Daoy (cell line): Measurements from ENCODE around the gene GATA6. TPM values are rescaled to one million over a fixed set of nuclear protein-coding genes. Genes with fewer than 3 reads are reported as not detected.
"Not testable (repeated sequence)": the region's sequence is repeated elsewhere in the genome, so short reads cannot be mapped to it uniquely, and the experiment has no call there.

Experiments
- DNase-seq: peaks from one replicate; pipeline ENCODE4 v3.0.0-alpha.2; 2015; ENCODE audit warnings: low read depth
- total RNA-seq: library from RNA; depleted of rRNA; stranded (reverse); fragments of >200 nt; shearing (Covaris generic); gene quantifications from 2 replicates; pipeline ENCODE4 v1.2.3, GENCODE V29; 2014

The GATA6 gene
- total RNA-seq, 1 experiment from 2014 or later = 19.0 TPM

DNA sequence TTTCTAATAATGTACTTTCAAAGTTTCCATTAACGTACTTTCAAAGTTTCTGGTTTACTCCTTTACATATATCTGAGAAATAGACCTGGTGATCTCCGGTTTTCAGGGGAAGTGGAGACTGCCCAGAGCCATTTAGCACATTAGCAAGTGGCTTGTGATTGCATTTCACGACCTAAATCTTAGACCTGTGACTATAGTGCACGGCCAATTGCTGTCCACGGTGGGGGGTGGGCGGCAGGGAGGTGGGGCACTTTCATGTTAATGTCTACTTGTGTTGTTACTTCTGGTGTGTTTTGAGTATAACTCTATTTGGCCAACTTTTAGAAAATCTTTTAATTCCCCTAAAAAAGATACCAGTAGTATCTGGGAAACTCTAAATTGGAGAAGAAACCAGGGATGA is 11.3 kb downstream of the GATA6 start:
- DNase-seq = no peak

DNA sequence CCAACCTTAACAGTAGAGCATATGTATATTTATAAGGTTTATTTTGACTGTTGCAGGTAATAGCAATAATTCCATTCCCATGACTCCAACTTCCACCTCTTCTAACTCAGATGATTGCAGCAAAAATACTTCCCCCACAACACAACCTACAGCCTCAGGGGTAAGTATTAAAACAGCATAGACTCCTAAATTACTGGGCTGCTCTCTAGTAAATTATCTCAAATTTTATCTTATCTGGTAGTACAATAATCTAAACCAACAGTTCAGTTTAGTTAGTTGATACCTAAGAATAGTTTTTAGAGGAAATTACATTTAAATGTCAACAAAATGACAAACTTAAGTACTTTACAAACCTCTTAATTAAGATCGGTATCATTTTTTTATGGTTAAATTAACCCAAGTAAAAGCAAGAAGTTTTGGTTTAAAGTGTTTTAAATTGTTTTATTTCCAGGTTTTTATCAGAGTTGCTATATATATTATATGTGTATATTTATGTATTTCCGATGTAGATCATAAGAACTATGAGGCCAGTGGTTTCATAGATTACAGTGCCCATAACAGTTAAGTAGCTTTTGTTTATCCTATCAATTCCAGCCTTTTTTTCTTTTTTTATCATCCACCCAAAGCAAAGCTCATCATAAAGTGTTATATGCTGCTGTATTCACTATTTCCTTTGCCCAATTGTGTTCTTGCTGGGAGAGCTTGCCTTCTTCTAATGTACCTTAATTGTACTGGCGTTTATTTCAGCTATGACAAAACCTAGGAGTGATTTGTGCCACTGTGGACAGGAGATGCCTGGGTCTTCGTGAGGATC is 13.7 kb downstream of the GATA6 start:
- DNase-seq = no peak

DNA sequence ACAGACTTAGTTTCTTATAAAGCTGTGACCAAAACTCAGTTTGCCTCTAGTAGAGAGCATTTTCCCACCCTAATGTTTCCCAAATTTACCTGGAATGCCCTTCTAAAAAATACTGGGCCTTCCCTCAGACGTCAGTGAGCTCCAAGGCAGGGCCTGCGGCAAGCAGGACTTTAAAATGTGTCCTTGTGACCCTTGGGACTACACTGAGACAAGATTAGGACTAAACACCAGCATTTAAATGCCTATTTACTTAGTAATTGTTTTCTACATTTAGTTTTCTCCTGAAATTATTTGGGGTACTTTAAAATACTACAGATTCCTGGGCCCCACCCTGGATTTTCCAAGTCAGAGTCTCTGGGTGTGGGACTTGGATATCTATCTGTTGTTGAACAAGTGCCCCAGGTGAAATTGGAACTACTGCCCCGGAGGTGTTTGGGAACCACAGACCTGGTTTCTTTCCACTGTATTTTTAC is 14.3 kb downstream of the GATA6 start:
- DNase-seq = no peak

DNA sequence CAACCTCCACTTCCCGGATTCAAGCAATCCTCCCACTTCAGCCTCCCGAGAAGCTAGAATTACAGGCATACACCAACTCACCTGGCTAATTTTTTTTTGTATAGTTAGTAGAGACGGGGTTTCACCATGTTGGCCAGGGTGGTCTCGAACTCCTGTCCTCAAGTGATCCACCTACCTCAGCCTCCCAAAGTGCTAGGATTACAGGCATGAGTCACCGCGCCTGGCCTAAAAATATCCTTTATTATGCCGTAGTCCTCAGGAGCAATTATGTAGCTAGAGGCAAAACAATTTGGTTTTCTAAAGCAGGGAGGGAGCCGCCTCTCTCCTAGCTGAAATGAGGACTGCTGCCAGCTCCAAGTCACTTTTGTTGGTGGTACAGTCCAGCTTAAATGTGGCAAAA is 15.2 kb downstream of the GATA6 start:
- DNase-seq = not testable (repeated sequence)

DNA sequence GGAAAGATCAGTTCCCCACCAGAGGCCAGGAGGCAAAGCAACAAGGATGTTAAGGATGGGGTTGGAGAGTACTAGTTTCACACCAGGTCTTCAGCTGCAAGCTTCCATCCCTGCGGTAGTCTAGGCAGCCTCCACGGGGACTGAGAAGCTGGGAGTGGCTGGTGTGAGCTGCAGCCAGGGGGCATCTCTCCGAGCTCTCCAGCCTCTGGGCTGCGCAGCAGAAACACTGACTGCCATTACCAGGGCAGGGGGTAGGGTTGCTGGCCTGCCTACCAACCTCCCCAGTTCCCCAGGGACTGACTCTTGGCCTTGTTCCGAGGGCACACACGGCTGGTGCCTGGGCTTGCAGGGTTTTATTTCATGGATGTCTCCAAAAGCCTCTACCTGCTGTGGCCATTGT is 15.9 kb downstream of the GATA6 start:
- no peak for DNase-seq

DNA sequence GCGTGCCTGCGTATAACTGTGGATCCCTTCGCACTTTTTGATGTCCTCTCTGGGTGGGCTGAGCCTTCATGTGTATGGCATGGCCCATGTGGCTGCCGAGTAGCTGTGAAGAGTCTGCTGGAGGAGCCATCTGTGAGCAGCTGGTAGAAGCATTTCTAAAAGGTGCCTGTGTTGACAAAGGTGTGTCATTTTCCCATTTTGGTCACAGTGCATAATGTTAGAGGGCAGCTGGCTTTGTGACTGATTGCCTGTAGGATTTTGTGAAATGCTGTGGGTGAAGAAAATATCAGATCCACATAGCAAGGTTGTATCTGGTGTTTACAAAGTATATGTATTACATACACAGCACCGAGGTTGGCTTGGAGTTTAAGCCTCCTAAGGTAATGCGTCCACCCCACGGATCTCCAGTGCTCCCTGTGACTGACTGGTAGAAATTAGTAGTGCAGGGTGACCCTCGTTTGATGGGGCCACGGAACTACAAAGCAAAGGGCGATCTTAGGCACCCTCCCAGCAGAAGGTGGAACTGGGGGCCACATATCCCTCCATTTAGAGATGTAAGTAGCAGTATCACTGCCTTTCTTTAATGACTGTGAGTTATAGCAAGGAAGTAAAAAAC is 16.5 kb downstream of the GATA6 start:
- no peak for DNase-seq

DNA sequence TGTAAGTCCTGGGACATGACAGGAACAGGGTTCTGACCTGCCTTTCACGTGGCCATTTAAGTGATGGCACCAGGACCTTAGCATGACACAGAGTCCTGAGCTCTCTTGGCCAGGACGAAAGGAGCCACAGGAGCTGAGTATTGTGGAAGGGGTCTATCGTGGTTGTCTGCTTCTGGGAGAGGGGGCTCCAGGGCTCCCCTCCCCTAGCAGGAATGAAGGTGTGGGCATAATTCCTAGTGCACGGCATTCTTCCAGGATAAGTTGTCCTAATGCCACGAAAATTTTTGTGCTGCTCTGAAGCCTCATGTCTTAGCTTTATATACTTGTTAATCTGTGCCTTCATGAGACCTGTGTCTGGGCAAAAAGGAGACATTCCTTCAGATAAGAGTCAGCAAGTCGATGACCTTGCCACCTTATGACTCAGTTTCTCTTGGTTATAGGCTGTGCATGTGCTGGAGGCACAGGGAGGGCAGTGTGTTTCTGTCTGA is 17.1 kb downstream of the GATA6 start:
- DNase-seq = no peak

DNA sequence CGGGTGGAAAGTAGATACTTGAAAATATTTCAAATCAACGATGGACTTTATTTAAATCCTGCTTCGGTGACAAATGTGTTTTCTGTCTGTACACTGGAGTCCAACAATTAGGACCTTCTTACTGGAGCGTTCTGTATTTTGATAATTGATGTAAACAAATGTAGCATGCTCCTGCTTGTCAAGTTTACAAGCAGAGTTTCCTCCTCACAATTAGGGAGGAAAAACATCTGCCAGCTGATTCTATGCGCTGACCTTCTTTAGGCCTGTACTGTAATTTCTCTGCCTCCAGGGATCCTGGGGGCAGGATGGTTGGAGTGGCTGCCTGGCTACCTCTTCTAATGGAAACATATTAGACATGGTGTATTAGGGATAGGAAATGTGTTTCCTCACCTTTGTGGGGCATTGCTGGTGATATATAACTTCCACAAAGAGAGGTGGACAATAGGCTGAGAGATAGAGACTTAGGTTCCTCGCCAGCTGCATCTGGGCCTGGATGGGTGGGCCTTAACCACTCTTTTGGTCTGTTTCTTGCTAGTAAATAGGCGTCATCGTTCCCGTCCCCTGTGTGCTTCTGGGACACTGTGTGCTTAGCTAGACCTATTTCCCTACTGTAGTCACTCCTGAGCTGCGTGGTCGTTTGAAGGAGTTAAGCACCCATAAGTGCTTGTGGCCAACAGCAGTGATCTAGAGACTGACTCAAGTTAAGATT is 19.3 kb downstream of the GATA6 start:
- no peak for DNase-seq

DNA sequence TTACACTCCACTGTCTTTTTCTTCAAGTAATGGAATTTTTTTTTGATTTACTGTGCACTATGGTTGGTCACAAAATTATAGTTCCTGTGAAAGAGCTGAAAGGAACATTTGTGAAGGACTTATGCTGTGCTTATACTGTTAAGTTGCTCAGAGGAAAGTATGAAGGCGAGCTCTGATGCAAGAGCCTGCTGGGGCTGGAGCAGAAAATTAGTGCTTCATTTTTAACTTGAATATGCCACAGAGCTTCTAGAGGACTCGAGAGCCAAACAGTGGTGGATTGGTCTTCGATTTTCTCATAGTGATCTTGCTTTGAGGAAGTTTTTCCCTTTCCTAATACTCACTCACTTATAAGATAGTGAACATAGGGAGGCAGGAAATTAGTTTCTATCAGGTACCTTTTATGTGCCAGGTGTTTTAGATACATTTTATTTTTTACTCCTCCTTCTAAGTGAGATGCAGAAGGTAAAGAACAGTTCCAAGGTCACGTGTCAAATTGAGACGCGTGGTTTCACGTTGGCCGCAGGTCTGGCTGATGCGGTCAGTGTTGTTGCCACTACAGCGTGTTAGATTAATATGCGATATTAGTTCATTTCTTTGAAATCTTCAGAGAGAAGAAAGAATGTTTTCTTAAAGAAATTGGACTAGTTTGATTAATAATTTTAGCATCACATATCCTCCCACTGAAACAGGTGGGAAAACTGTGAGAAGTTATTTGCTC is 20.2 kb downstream of the GATA6 start:
- DNase-seq = no peak

DNA sequence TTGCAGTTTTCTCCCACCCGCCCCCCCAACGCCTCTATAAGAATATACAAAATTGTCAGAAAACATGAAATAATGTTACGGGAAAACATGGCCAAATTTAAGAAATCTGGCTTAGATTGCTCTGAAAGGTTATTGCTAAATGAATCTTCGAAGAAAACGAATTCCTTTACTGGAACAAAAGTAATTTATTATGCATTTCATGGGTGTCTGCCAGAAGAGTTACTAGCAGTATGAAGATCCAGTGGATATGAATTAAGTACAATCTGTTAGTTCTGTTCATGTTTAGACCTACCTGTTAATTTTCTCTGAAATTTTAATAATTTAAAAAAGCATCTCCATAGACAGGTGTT is 21.9 kb downstream of the GATA6 start:
- DNase-seq = no peak

DNA sequence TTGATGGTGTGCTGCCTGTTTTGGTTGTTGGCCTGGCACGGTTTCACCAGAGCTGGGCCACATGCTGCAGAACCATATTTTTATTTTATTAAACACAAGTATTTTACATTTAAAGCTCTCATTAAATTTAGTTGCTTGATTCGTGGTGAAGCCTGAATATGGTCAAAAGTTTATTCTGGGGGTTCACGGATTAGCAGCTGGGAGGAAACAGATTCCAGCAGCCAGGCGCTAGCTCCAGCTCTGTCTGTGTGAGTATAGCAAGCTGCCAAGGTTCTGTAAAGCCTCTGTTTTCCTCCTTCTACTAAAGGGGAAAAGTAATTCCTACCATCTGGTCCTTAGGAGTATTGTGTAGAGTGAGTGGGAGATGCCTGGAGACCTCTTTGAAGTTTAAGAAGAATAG is 22.5 kb downstream of the GATA6 start:
- no peak for DNase-seq

DNA sequence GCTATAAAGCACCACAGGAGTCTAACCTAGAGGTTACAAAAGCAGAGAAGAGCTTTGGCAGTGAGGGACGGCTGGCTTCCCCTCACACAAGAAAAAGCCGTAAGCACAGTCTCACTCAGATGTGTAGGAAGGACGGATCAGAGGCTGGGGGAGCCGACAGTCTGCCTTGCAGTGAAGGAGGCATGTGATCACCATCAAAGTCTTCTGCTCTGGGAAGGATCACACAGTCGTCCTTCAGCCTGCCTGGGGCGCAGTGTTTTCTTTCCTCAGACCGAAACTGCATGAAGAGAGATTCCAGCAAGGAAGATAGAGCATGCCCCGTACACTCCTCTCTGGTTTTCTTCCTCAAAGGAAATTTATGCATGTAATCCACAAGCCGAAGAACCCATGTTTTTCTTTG is 24.1 kb downstream of the GATA6 start:
- no peak for DNase-seq

DNA sequence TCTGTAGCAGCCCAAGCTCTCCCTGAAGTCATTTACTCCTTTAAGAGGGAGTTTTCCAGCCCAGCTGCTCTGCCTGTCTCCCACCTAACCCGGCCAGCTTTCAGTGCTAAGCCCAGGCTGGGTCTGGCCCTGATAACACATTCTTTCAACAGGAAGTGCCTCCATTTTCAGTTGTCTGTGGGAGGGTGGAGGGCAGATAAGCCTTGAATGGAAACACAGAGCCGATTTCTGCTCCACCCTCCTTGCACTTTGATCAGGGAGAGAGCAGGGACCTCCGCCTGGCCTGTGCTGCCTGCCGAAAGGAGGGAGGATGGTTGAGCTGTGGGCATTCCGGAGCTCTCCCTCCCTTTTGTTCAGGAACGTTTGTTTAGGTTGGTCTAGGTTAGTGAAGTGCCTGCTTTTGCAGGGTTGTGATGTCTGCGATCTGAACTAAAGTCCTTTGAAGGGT is 24.8 kb downstream of the GATA6 start:
- no peak for DNase-seq

DNA sequence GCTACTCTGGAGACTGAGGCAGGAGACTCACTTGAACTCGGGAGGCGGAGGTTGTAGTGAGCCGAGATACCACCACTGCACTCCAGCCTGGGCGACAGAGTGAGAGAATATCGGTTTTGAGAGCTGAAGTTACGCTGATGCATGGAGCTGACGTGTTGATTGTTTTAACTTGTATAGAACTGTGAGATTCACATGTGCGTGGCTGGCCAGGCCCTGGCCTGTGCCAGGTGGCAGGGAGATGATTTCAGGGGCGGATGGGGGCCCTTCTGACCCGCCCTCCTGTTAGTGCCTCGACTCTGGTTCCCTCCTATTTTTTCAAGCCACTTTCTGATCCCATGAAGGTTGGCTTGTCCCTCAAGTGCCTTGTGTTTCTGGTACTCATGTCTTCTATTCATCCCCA is 25.7 kb downstream of the GATA6 start:
- DNase-seq = no peak

DNA sequence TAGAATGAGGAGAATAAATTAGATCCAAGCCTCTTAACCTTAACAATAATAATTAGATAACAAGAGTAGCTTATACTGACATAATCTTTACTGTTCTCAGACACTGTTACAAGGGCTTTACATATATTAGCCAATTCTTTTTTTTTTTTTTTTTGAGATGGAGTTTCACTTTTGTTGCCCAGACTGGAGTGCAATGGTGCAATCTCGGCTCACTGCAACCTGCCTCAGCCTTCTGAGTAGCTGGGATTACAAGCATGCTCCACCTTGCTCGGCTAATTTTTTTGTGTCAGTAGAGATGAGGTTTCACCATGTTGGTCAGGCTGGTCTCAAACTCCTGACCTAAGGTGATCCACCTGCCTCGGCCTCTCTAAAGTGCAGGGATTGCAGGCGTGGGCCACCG is 27.6 kb downstream of the GATA6 start:
- DNase-seq = not testable (repeated sequence)

DNA sequence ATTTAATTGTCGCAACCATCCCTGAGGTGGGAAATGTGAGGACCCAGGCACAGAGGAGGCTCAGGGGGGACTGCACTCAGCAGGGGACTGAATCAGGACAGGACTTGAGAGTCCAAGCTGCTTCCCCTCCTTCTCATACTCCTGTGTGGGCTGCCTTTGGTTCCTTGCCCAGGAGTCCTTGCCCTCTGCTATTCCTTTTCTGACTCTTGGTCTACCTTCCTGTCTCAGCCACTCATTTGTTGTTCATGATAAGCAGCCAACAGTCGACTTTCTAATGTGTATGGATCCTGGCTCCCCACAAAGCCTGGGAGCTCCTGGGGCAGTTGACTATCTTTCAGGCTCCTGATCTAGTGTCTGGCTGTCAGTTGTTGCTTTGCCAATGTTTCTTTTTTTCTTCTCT is 28.3 kb downstream of the GATA6 start:
- DNase-seq = no peak

DNA sequence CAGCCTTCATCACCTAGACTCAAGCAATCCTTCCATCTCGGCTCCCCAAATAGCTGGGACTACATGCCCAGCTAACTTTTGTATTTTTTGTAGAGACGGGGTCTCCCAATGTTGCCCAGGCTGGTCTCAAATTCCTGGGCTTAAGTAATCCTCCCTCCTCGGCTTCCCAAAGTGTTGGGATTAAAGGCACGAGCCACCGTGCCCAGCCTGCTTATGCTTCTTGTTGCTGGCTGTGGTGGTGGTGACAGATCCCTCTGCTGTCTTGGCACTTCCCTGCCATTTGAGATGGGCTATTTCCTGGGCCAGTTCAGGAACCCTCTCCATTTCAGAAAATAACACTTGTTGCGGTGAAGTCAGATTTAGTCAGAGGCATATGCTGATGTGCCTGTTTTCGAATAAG is 28.8 kb downstream of the GATA6 start:
- no peak for DNase-seq

DNA sequence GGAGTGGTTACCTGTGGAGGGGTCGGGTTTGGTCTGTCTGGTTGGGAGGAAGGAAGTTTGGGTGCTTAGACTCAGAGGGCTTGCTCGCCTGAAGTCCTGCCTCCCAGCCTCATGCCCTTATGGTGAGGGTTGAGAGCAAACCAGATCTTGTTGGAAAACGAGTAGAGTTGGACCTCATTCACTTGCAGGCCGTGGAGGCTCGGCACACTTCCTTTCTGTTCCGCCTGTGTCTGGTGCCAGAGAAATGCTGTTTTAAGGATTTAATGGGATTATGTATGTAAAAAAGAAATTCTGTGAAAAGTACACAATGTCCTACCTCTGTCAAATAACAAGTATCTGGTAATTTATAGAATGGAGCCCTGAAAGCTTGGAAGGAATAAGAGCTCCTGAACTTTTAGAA is 29.6 kb downstream of the GATA6 start:
- no peak for DNase-seq

DNA sequence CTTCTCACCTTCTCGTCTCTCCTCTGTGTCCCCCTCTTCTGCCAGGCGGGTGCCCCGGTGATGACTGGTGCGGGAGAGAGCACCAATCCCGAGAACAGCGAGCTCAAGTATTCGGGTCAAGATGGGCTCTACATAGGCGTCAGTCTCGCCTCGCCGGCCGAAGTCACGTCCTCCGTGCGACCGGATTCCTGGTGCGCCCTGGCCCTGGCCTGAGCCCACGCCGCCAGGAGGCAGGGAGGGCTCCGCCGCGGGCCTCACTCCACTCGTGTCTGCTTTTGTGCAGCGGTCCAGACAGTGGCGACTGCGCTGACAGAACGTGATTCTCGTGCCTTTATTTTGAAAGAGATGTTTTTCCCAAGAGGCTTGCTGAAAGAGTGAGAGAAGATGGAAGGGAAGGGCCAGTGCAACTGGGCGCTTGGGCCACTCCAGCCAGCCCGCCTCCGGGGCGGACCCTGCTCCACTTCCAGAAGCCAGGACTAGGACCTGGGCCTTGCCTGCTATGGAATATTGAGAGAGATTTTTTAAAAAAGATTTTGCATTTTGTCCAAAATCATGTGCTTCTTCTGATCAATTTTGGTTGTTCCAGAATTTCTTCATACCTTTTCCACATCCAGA is 31.3 kb downstream of the GATA6 start:
- no peak for DNase-seq

DNA sequence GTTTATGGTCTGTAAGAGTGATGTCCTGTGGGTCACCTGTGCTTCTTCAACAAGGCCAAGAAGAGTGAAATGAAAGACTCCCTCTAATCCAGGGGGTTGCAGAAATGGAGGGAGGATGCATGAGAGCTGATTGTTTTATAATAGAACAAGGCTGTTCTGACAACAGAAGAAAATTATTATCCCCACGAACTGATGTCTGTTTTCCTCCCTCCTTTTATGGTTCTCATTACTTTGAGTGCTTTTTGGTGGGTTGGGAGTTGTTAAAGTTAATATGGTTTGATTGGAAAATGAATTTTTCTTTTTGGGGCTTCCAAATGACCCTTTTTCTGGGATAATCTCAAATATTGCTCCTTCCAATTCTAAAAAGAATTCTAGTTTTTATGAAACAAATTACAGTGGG is 33.6 kb downstream of the GATA6 start:
- DNase-seq = no peak

DNA sequence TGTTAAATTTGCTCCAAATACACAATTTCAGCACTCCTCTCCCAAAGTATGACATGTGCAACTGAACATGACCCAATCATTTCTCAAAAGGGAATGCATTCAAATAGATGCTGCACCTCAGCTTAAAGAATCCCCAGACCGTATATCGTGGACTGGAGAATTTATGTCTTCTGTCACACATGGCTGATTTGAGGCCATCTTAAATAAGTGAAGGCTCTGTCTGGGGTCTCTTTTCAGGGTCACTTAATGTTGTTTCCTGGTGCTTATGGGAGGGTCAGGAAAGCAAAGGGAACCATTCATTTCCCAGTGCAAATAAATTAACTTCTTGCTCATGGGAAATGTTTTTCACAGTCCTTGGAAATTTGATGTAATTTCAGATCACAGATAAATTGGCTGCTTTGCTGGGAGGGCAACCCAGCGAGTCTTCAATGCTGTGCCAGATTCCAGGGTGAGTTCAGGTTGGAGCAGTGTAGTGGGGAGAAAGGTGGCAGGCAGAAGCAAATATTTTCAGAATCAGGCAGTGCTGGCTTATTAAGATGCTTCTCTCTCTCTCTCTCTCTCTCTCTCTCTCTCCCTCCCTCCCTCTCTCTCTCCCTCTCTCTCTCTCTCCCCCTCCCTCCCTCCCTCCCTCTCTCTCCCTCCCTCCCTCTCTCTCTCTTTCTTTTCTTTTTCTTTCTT is 34.3 kb downstream of the GATA6 start:
- DNase-seq = no peak
